Fibroblast of villous mesenchyme (primary cell): ENCODE data around the gene AIFM2. TPM values are rescaled to one million over a fixed set of nuclear protein-coding genes. Genes with fewer than 3 reads are reported as not detected.

Experiments
- DNase-seq: peaks from one replicate; pipeline ENCODE4 v3.0.0-alpha.2; 2010; ENCODE audit warnings: low read depth
- H3K4me3 ChIP-seq: 2 replicates; pipeline ENCODE4 v1.5.1; 2011; ENCODE audit warnings: low read depth, mild to moderate bottlenecking, low read length
- total RNA-seq: library from RNA; depleted of rRNA; stranded (reverse); fragments of >200 nt; gene quantifications from 2 replicates; pipeline ENCODE4 v1.2.3, GENCODE V29; 2012
- TF ChIP-seq, protein P1 (sequence below): IDR thresholded peaks from 2 replicates; pipeline ENCODE4 v1.5.1; 2012; ENCODE audit warnings: low read depth, mild to moderate bottlenecking, low read length; ENCODE audit not compliant: insufficient read depth

Gene AIFM2
- total RNA-seq, 1 donor = 7.8 TPM

DNA sequence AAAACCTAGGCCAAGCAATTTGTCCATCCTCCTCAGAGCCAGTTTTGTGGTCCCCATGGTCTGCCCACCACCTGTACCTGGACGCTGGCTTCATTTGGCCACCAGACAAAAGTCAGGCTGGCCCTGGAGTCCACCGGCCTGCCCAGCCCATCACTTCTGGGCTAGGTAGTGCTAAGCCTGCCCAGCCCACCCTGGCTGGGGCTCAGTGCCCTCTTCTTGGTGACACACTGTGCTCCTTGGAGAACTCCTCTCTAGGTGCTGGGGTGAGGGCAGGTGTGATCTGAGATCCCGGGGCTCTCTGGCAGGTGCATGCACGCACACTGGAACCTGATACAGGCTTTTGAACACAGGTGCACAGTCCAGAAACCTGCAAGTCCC lies 1.1 kb downstream of the AIFM2 start:
- peak overlapping the region; percentile 69 for H3K4me3 ChIP-seq
- no peak for DNase-seq
- TF ChIP-seq, protein P1, sequence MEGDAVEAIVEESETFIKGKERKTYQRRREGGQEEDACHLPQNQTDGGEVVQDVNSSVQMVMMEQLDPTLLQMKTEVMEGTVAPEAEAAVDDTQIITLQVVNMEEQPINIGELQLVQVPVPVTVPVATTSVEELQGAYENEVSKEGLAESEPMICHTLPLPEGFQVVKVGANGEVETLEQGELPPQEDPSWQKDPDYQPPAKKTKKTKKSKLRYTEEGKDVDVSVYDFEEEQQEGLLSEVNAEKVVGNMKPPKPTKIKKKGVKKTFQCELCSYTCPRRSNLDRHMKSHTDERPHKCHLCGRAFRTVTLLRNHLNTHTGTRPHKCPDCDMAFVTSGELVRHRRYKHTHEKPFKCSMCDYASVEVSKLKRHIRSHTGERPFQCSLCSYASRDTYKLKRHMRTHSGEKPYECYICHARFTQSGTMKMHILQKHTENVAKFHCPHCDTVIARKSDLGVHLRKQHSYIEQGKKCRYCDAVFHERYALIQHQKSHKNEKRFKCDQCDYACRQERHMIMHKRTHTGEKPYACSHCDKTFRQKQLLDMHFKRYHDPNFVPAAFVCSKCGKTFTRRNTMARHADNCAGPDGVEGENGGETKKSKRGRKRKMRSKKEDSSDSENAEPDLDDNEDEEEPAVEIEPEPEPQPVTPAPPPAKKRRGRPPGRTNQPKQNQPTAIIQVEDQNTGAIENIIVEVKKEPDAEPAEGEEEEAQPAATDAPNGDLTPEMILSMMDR = no peak

DNA sequence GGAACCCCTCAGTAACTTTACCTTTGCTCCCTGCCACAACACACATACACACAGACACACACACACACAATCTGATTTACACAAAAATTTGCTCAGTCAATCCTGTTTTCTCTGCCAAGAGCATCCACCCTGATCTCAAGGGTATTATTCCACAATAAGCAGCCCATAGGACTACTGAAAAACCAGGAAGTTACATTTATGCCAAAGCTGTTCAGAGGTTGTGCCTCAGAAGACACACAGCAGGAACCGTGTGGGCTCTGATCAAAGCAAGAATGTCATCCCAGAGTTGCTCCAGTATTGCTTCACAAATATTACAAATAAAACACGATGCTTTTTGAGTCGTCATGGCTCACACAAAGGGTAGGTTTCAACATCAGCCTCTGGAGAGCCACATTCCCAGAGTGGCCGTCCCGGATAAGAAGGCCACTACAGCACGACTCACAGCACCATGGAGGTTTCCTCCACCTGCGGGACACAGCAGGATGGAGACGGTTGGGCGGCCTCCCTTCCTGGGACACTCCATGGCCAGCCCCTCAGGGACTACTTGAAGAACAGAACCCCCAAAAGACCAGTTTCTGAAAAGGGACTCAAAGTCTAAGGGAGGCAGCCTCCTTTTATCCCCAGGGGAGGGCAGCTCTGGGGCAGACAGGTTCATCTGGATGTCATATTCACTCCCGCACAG lies 1.6 kb downstream of the AIFM2 start:
- TF ChIP-seq, protein P1 = no peak
- DNase-seq = peak; percentile 86
- peak overlapping the region; percentile 15 for H3K4me3 ChIP-seq

DNA sequence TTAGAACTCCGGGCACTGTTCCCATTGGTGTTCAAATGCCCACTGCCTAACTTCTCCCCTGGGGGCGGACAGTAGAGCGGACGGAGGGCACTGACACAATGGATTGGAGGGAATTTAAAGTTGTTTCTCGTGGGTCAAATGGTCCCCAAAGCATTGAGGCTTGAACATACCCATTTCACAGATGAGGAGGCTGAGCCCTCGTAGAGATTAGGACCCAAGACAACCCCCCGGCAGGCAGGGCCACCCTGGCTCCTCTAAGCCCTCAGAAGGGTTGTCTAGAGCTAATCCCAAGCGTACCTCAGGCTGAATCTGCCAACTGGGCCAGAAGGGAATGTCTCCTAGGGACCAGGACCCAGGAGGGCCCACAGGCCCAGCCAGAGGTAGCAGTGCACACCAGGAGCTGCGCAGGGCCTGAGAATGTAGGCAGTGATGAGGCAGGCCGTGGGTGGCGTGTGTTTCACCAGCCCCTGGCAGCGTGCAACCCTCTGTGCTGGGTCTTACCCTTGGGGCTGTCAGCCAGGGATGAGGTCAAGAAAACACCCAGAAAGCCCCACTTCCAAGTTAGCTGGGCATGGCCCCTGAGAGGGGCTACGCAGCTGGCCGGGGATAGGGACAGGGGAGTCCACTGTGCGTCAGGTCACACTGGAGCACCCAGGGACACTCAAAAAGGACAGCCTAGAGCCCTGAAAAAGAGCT lies 5.8 kb downstream of the AIFM2 start:
- DNase-seq = no peak
- no peak overlapping the region for H3K4me3 ChIP-seq
- TF ChIP-seq, protein P1 = no peak

DNA sequence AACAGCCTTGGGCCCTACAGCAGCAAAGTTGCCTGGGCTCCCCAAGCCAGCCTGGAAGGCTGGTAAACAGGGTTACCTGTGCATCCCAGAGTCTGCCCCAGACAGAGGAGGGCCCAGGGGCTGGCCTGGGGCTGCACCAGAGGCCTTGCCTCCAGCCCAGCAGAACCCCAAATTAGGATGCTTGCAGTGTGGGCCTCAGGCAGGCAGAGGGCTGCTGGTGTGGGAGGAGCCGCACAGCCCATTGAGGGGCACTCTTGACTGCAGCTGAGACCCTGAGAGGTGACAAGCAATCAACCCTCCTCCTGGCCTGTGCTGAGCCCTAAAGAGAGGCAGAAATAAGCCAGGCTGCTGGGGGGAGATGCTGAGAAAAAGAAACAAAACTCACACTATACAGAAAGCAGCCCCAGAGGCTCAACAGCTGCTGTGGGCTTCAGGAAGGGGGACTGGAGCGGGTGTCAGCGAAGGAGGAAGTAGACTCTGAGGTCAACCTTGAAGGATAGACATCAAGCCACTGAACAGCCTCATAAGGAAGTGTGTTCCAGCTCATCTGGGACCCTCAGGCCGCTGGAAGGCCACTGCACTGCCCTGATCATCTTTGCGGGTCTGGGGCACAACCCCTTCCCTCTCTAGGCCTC lies 6.6 kb downstream of the AIFM2 start:
- TF ChIP-seq, protein P1 = no peak
- no peak overlapping the region for H3K4me3 ChIP-seq
- no peak for DNase-seq

DNA sequence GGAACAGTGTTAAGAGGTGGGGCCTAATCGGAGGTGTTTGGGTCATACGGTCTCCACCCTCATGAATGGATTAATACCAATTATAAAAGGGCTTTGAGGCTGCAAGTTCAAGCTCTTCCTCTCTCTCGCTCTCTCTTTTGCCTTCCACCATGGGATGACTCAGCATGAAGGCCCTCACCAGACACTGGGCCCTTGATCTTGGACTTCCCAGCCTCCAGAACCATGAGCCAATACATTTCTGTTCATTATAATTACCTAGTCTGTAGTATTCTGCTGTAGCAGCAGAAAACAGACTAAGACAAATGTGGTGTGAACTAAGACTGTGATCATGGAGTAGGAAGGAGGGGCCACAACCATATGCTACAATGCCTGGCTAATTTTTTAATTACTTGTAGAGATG lies 7.7 kb downstream of the AIFM2 start:
- no peak for DNase-seq
- no peak overlapping the region for H3K4me3 ChIP-seq
- TF ChIP-seq, protein P1 = no peak

DNA sequence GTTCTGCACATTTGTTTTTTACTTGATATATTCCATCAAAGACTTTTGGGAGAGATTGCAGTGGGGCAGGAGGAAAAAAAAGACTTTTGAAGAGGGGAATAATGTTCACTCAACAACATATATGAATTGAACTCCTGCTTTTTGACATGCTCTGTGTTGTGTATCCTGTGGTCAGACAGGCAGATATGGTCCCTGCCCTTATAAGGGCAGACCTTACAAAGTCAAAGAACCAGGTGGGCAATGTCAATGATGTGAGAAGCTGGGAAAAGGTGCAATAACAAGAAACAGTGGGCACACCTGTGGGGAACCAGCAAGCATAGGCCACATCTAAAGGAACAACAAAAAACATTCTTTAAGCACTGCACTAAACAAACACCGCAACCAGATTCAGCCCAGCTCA lies 8.2 kb downstream of the AIFM2 start:
- no peak for DNase-seq
- H3K4me3 ChIP-seq = no peak overlapping the region
- TF ChIP-seq, protein P1 = no peak
